SHP77 treated with DMSO at 0.1 percent for 48 hours (cell line): ENCODE data around the gene ST3GAL6.
"Not testable (repeated sequence)": the region's sequence is repeated elsewhere in the genome, so short reads cannot be mapped to it uniquely, and the experiment has no call there.

Experiments used
- DNase-seq: peaks from one replicate; lab custom pipeline; 2025; lab: John Stamatoyannopoulos, UW

The ST3GAL6 gene

GRCh38 chr3:98805571-98805970 is 42.4 kb downstream of the ST3GAL6 start:
- DNase-seq, result no peak

GRCh38 chr3:98806521-98806920 is 43.4 kb downstream of the ST3GAL6 start:
- no peak for DNase-seq

- no peak for DNase-seq
Measured at GRCh38 chr3:98807011-98807410, 43.9 kb downstream of the ST3GAL6 start.

- DNase-seq, result no peak
Measured at GRCh38 chr3:98807561-98807960, 44.4 kb downstream of the ST3GAL6 start.

GRCh38 chr3:98808071-98808470 is 44.9 kb downstream of the ST3GAL6 start:
- DNase-seq, result no peak

- DNase-seq, result no peak
Measured at GRCh38 chr3:98809557-98809956, 46.4 kb downstream of the ST3GAL6 start.

- DNase-seq, result no peak
Measured at GRCh38 chr3:98811048-98811447, 47.9 kb downstream of the ST3GAL6 start.

GRCh38 chr3:98812851-98813374 is 49.8 kb downstream of the ST3GAL6 start:
- DNase-seq, result peak; percentile 56

- DNase-seq, result no peak
Measured at GRCh38 chr3:98814817-98815420, 51.8 kb downstream of the ST3GAL6 start.

- DNase-seq, result peak; percentile 29
Measured at GRCh38 chr3:98817547-98818041, 54.5 kb downstream of the ST3GAL6 start.

GRCh38 chr3:98821063-98821462 is 57.9 kb downstream of the ST3GAL6 start:
- DNase-seq, result no peak

- DNase-seq, result no peak
Measured at GRCh38 chr3:98823791-98824190, 60.7 kb downstream of the ST3GAL6 start.

GRCh38 chr3:98824256-98824655 is 61.1 kb downstream of the ST3GAL6 start:
- DNase-seq, result no peak

- no peak for DNase-seq
Measured at GRCh38 chr3:98826126-98826525, 63.0 kb downstream of the ST3GAL6 start.

GRCh38 chr3:98827221-98827920 is 64.2 kb downstream of the ST3GAL6 start:
- DNase-seq, result no peak

GRCh38 chr3:98829246-98829832 is 66.2 kb downstream of the ST3GAL6 start:
- DNase-seq, result no peak

GRCh38 chr3:98831060-98831459 is 67.9 kb downstream of the ST3GAL6 start:
- DNase-seq, result not testable (repeated sequence)

- DNase-seq, result no peak
Measured at GRCh38 chr3:98839846-98840245, 76.7 kb downstream of the ST3GAL6 start.

- no peak for DNase-seq
Measured at GRCh38 chr3:98843266-98843959, 80.3 kb downstream of the ST3GAL6 start.
